HepG2 (cell line): ENCODE measurements around the gene KLHDC1. TPM values are rescaled to one million over a fixed set of nuclear protein-coding genes. Genes with fewer than 3 reads are reported as not detected.
"Not testable (repeated sequence)": the region's sequence is repeated elsewhere in the genome, so short reads cannot be mapped to it uniquely, and the experiment has no call there.

ENCODE experiments used
- ATAC-seq: fragments of 200-7000 bp; cut with Tn5 transposase; 3 replicates; pipeline ENCODE4 v1.9.1; 2020; ENCODE audit warnings: mild to moderate bottlenecking, moderate library complexity
- BruUV-seq: library from RNA; stranded (reverse); fragments of 400-500 nt; replicated peaks from 2 replicates; lab custom pipeline; 2021; lab: Mats Ljungman, UMichigan
- CTCF ChIA-PET: fragments of 300-600 bp; formaldehyde crosslinking; extraction: SDS; loops from one replicate; lab custom pipeline; 2021; ENCODE audit warnings: low total read pairs, inconsistent platforms, low intra/inter-chr PET ratio; lab: Yijun Ruan, JAX
- POLR2A ChIA-PET: fragments of 350-600 bp; sonication (Branson Sonifier 250); formaldehyde crosslinking; loops from one replicate; lab custom pipeline; 2020; ENCODE audit warnings: antibody characterized with exemption, inconsistent platforms; lab: Yijun Ruan, JAX
- DNase-seq: peaks from one replicate; pipeline ENCODE4 v3.0.0-alpha.2; 2015; ENCODE audit warnings: low spot score
- FAIRE-seq: peaks from 3 replicates; lab custom pipeline; 2011; peaks lifted over from hg19 to GRCh38; lab: Jason Lieb, UNC
- H2AFZ ChIP-seq: one replicate; pipeline ENCODE4 v1.6.1; 2011; ENCODE audit warnings: low read length, inconsistent platforms
- H3K27ac ChIP-seq: fragments of 300-600 bp; 3 replicates; pipeline ENCODE4 v1.8.0; 2011; ENCODE audit warnings: mixed run types, mild to moderate bottlenecking, mixed read lengths, low read length, inconsistent platforms; ENCODE audit not compliant: insufficient read depth; ENCODE audit errors: extremely low read length
- H3K27me3 ChIP-seq, 2 experiments: fragments of 200-600 bp in 1 of 2; 2 replicates in 1 of 2; 3 replicates in 1 of 2; pipeline versions ENCODE4 v1.6.0 to v1.8.0; 2011; ENCODE audit warnings: low read length in 2 of 2, mild to moderate bottlenecking in 2 of 2, moderate library complexity in 2 of 2, inconsistent platforms in 1 of 2; ENCODE audit not compliant: insufficient read depth in 2 of 2, control insufficient read depth in 1 of 2
- H3K36me3 ChIP-seq, 2 experiments: fragments of 200-600 bp in 1 of 2; replicated peaks in 1 of 2; 2 replicates in 1 of 2; 3 replicates in 1 of 2; pipeline versions ENCODE4 v1.5.1 to v1.8.0; 2011; ENCODE audit warnings: low read length in 2 of 2, inconsistent platforms in 1 of 2; ENCODE audit not compliant: insufficient read depth in 2 of 2, control insufficient read depth in 1 of 2
- H3K4me1 ChIP-seq: 2 replicates; pipeline ENCODE4 v1.5.1; 2012; ENCODE audit warnings: low read length, inconsistent platforms; ENCODE audit not compliant: insufficient read depth
- H3K4me2 ChIP-seq: 2 replicates; pipeline ENCODE4 v1.6.0; 2011; ENCODE audit warnings: low read depth, low read length, inconsistent platforms
- H3K4me3 ChIP-seq, 3 experiments: fragments of 200-600 bp in 1 of 3; sonication (generic), shearing (Covaris generic) in 1 of 3; replicated peaks in 1 of 3; 2 replicates each; pipeline ENCODE4 v1.5.1; 2011 to 2016; ENCODE audit warnings: low read length in 3 of 3, inconsistent platforms in 2 of 3, low read depth in 2 of 3, mild to moderate bottlenecking in 2 of 3, control low read depth in 1 of 3, mixed read lengths in 1 of 3; ENCODE audit not compliant: insufficient read depth in 1 of 3
- H3K79me2 ChIP-seq: one replicate; pipeline ENCODE4 v1.6.1; 2011; ENCODE audit warnings: low read length, inconsistent platforms; ENCODE audit not compliant: insufficient read depth
- H3K9ac ChIP-seq: 2 replicates; pipeline ENCODE4 v1.6.0; 2011; ENCODE audit warnings: mild to moderate bottlenecking, low read depth, low read length, inconsistent platforms; ENCODE audit not compliant: insufficient read depth
- H3K9me3 ChIP-seq: 2 replicates; pipeline ENCODE4 v1.5.1; 2012; ENCODE audit warnings: mild to moderate bottlenecking, low read length
- H4K20me1 ChIP-seq: 2 replicates; pipeline ENCODE4 v1.6.0; 2011; ENCODE audit warnings: inconsistent platforms, mild to moderate bottlenecking, low read length, moderate library complexity; ENCODE audit not compliant: insufficient read depth
- AGO2 ChIP-seq: fragments of 200-400 bp; formaldehyde crosslinking; optimal IDR thresholded peaks from 2 replicates; pipeline ENCODE3; 2017; ENCODE audit warnings: mild to moderate bottlenecking, low read depth, low read length, moderate library complexity
- FOXP4 ChIP-seq: sonication (generic); formaldehyde crosslinking; IDR thresholded peaks from 2 replicates; pipeline ENCODE4 v1.4.0; 2020; ENCODE audit warnings: missing genetic modification reagents
- HMGA1 ChIP-seq: sonication (generic); formaldehyde crosslinking; conservative IDR thresholded peaks from 2 replicates; pipeline ENCODE4 v1.4.0; 2020; ENCODE audit warnings: missing genetic modification reagents
- HNRNPK ChIP-seq: fragments of 200-400 bp; formaldehyde crosslinking; IDR thresholded peaks from 2 replicates; pipeline ENCODE4 v1.6.1; 2018; ENCODE audit warnings: low read length, low read depth, moderate library complexity, mild to moderate bottlenecking; ENCODE audit not compliant: poor library complexity, severe bottlenecking
- ZBTB38 ChIP-seq: sonication (generic); formaldehyde crosslinking; IDR thresholded peaks from 2 replicates; pipeline ENCODE4 v1.5.1; 2020; ENCODE audit warnings: mild to moderate bottlenecking, missing genetic modification reagents
- ZNF20 ChIP-seq: sonication (generic); formaldehyde crosslinking; IDR thresholded peaks from 2 replicates; pipeline ENCODE4 v1.4.0; 2020; ENCODE audit warnings: mild to moderate bottlenecking, moderate library complexity, missing genetic modification reagents
- ZNF597 ChIP-seq: sonication (generic); formaldehyde crosslinking; IDR thresholded peaks from 2 replicates; pipeline ENCODE4 v1.5.0; 2020; ENCODE audit warnings: missing genetic modification reagents
- WGBS: methylation state at CpG from one replicate; pipeline ENCODE4 v1.1.6; 2017; ENCODE audit warnings: low lambda C conversion rate; 5-methylcytosine and 5-hydroxymethylcytosine counted together
- in situ Hi-C: cut with HindIII; loops from 2 replicates; pipeline ENCODE4 v1.10.0; 2017; ENCODE audit warnings: low pct_unique_long_range_greater_than_20kb; ENCODE audit not compliant: extremely low pct_ligation_motif_present
- intact Hi-C: fragments of 100-400 bp; cut with micrococcal nuclease; formaldehyde crosslinking; loops from one replicate; pipeline ENCODE4 v1.10.0; 2022; ENCODE audit not compliant: unreplicated experiment
- polyA plus RNA-seq, 8 experiments: library from polyadenylated mRNA; depleted of rRNA in 3 of 8; stranded (reverse) in 7 of 8; unstranded in 1 of 8; fragments of >200 nt; fragmentation: Illumina TruSeq in 4 of 8; extraction: Trizol in 4 of 8; gene quantifications; 2 replicates each; pipeline versions ENCODE4 v1.2.1 to v1.2.3, GENCODE V29; 2011 to 2016; ENCODE audit warnings: low read depth in 4 of 8, missing spikeins in 1 of 8, mixed read lengths in 1 of 8; ENCODE audit not compliant: insufficient read depth in 1 of 8
- total RNA-seq, 5 experiments: library from RNA; depleted of rRNA; stranded (reverse); fragments of >200 nt; fragmentation: Illumina TruSeq; extraction: Trizol; gene quantifications; 2 replicates each; pipeline ENCODE4 v1.2.3, GENCODE V29; 2016; ENCODE audit warnings: low read depth in 1 of 5

Gene KLHDC1
- total and polyA plus RNA-seq, 2 of the 13 experiments (the other 11 are each of a cell fraction or from before 2014, with no cell fraction given) = 0.11 TPM; not detected in 1

- CTCF ChIA-PET = no interaction called here
Observed at GRCh38 chr14:49778421-49778820, 85.5 kb downstream of the KLHDC1 start.

GRCh38 chr14:49781040-49781439, 88.1 kb downstream of the KLHDC1 start:
- H3K4me2 ChIP-seq, ATAC-seq, FAIRE-seq, H2AFZ ChIP-seq, H3K4me1 ChIP-seq, H3K27me3 ChIP-seq, H3K27ac ChIP-seq, BruUV-seq, DNase-seq, CTCF ChIA-PET, H4K20me1 ChIP-seq, H3K9me3 ChIP-seq, in situ Hi-C loops, H3K79me2 ChIP-seq, intact Hi-C loops, H3K9ac ChIP-seq, H3K4me3 ChIP-seq: not testable (repeated sequence)
- POLR2A ChIA-PET = interaction anchor here (1.1 to 4.9 kb wide), 4 partner anchors 10 to 150 kb away, joined by 3 to 36 read pairs (median 6); partner anchors contain the start of genes DNAAF2 and KLHDC2
- H3K36me3 ChIP-seq = peaks cover 9 to 82% of the 10 kb centered on the region in 2 experiments
- WGBS = 96% methylated on average over 7 of the region's 7 CpGs

More at GRCh38 chr14:49778421-49778820, 85.5 kb downstream of the KLHDC1 start:
- no peak for DNase-seq
- no peaks in the 10 kb centered on the region for H3K9me3 ChIP-seq
- BruUV-seq = no TSS peak
- in situ Hi-C loops = no loop called here
- no peak overlapping the region for H3K4me2 ChIP-seq
- no peak overlapping the region for H3K27ac ChIP-seq
- H4K20me1 ChIP-seq = no peaks in the 10 kb centered on the region
- peaks cover 8 to 79% of the 10 kb centered on the region in 2 experiments for H3K36me3 ChIP-seq
- peaks cover 9% of the 10 kb centered on the region for H3K4me1 ChIP-seq
- no peak for ATAC-seq
- intact Hi-C loops = no loop called here
- no peak overlapping the region for H3K4me3 ChIP-seq
- POLR2A ChIA-PET = no interaction called here
- no peak for FAIRE-seq
- no peaks in the 10 kb centered on the region for H3K79me2 ChIP-seq
- H2AFZ ChIP-seq = no peak overlapping the region
- H3K9ac ChIP-seq = no peak overlapping the region
- no peaks in the 10 kb centered on the region for H3K27me3 ChIP-seq
- WGBS = 91% methylated on average over 2 of the region's 2 CpGs
- TF ChIP-seq HNRNPK = peak; percentile 93
- no peak for TF ChIP-seq ZNF20 (CRISPR knock-in tag)
- TF ChIP-seq ZBTB38 (CRISPR knock-in tag) = no peak
- no peak for TF ChIP-seq ZNF597 (CRISPR knock-in tag)
- no peak for TF ChIP-seq HMGA1 (CRISPR knock-in tag)
- no peak for TF ChIP-seq FOXP4 (CRISPR knock-in tag)
- no peak for TF ChIP-seq AGO2
